ENCODE results near the gene PCBP1. TPM values are rescaled to one million over a fixed set of nuclear protein-coding genes. Genes with fewer than 3 reads are reported as not detected.

PCBP1 gene
- total and polyA plus RNA-seq, 9 of the 15 experiments (the other 6 are each of a cell fraction or from before 2014, with no cell fraction given): 19.2 to 407 (median 78.1) TPM

- no peak for TF ChIP-seq SMARCA4 (IDR thresholded peaks at IDR 0.05)
- TF ChIP-seq CHD4 (IDR thresholded peaks at IDR 0.05; ENCODE audit: insufficient read depth, insufficient replicate concordance, low read depth, low read length, poor library complexity, severe bottlenecking): no peak
- TF ChIP-seq NELFE (IDR thresholded peaks at IDR 0.05; ENCODE audit: insufficient read depth, insufficient read length): no peak
- 0 out of 2 replicates have a peak, but pooled peaks have one; percentile 49 for TF ChIP-seq ZNF644 (tag; IDR thresholded peaks at IDR 0.05; ENCODE audit: low read depth)
- TF ChIP-seq MTF1 (CRISPR knock-in tag; IDR thresholded peaks at IDR 0.05; ENCODE audit: borderline replicate concordance): no peak
- TF ChIP-seq AFF4 (CRISPR knock-in tag; IDR thresholded peaks at IDR 0.05): no peak
- TF ChIP-seq ZNF445 (CRISPR knock-in tag; IDR thresholded peaks at IDR 0.05; ENCODE audit: low read depth): no peak
- TF ChIP-seq ESRRB (CRISPR knock-in tag; IDR thresholded peaks at IDR 0.05; ENCODE audit: borderline replicate concordance): no peak
- no peak; the same call in 1 of the 2 replicates for TF ChIP-seq PHTF2 (CRISPR knock-in tag; IDR thresholded peaks at IDR 0.05)
- TF ChIP-seq, protein P1, sequence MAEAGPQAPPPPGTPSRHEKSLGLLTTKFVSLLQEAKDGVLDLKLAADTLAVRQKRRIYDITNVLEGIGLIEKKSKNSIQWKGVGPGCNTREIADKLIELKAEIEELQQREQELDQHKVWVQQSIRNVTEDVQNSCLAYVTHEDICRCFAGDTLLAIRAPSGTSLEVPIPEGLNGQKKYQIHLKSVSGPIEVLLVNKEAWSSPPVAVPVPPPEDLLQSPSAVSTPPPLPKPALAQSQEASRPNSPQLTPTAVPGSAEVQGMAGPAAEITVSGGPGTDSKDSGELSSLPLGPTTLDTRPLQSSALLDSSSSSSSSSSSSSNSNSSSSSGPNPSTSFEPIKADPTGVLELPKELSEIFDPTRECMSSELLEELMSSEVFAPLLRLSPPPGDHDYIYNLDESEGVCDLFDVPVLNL (CRISPR knock-in tag; IDR thresholded peaks at IDR 0.05; ENCODE audit: low read depth): no peak
- no peak for TF ChIP-seq ZNF253 (CRISPR knock-in tag; conservative IDR thresholded peaks at IDR 0.05)
- no peak for TF ChIP-seq ESRRA (IDR thresholded peaks at IDR 0.05; ENCODE audit: borderline replicate concordance, low read depth)
- TF ChIP-seq SIRT6 (IDR thresholded peaks at IDR 0.05; ENCODE audit: low read depth, low read length): no peak
- no peak for TF ChIP-seq POLR2H (tag; IDR thresholded peaks at IDR 0.05; ENCODE audit: low read depth)
- TF ChIP-seq ZNF408 (CRISPR knock-in tag; IDR thresholded peaks at IDR 0.05; ENCODE audit: low read depth): no peak
- 0 out of 2 replicates have a peak, but pooled peaks have one; percentile 16 for TF ChIP-seq SOX6 (IDR thresholded peaks at IDR 0.05)
- TF ChIP-seq USF1 (CRISPR knock-in tag; IDR thresholded peaks at IDR 0.05): no peak
- no peak for TF ChIP-seq RAD51 (IDR thresholded peaks at IDR 0.05; ENCODE audit: borderline replicate concordance, low read depth)
- no peak for TF ChIP-seq WHSC1 (IDR thresholded peaks at IDR 0.05; ENCODE audit: low read length)
- TF ChIP-seq ZNF274 (IDR thresholded peaks at IDR 0.05; ENCODE audit: borderline replicate concordance, low read depth, low read length): no peak
- no peak for TF ChIP-seq ZNF384 (IDR thresholded peaks at IDR 0.05; ENCODE audit: low read depth, low read length)
- TF ChIP-seq SRSF9 (IDR thresholded peaks at IDR 0.05; ENCODE audit: borderline replicate concordance, low read depth, low read length): no peak
- no peak for TF ChIP-seq PTRF (tag; IDR thresholded peaks at IDR 0.05)
- TF ChIP-seq ZKSCAN8 (CRISPR knock-in tag; IDR thresholded peaks at IDR 0.05): 0 out of 2 replicates have a peak, but pooled peaks have one; percentile 42
Measured at GRCh38 chr2:70070542-70071268, 16.6 kb upstream of the PCBP1 start (continued).

Measured in K562 (cell line).